ELR (cell line): Measurements from ENCODE around the gene SLC13A5.
"Not testable (repeated sequence)": the region's sequence is repeated elsewhere in the genome, so short reads cannot be mapped to it uniquely, and the experiment has no call there.

Experiments used
- DNase-seq: peaks from one replicate; pipeline ENCODE4 v3.0.0-alpha.2; 2015; ENCODE audit warnings: low read depth

SLC13A5 gene

GRCh38 chr17:6683730-6684459 lies 29.3 kb downstream of the SLC13A5 start:
- no peak for DNase-seq

- DNase-seq: no peak
These were observed 30.0 kb downstream of the SLC13A5 start for GRCh38 chr17:6683081-6683684.

GRCh38 chr17:6682339-6682738 lies 30.8 kb downstream of the SLC13A5 start:
- DNase-seq: no peak

GRCh38 chr17:6681671-6682070 lies 31.5 kb downstream of the SLC13A5 start:
- no peak for DNase-seq

- no peak for DNase-seq
These were observed 32.0 kb downstream of the SLC13A5 start for GRCh38 chr17:6681176-6681575.

GRCh38 chr17:6679241-6679640 lies 33.9 kb downstream of the SLC13A5 start:
- no peak for DNase-seq

- DNase-seq: no peak
These were observed 35.2 kb downstream of the SLC13A5 start for GRCh38 chr17:6677946-6678345.

GRCh38 chr17:6677158-6677831 lies 35.9 kb downstream of the SLC13A5 start:
- peak; percentile 48 for DNase-seq

GRCh38 chr17:6676802-6677157 lies 36.4 kb downstream of the SLC13A5 start:
- no peak for DNase-seq

- DNase-seq: no peak
These were observed 37.9 kb downstream of the SLC13A5 start for GRCh38 chr17:6675201-6675825.

GRCh38 chr17:6674586-6674985 lies 38.6 kb downstream of the SLC13A5 start:
- DNase-seq: no peak

GRCh38 chr17:6671431-6671830 lies 41.7 kb downstream of the SLC13A5 start:
- no peak for DNase-seq

GRCh38 chr17:6670999-6671398 lies 42.2 kb downstream of the SLC13A5 start:
- DNase-seq: no peak

GRCh38 chr17:6670571-6670970 lies 42.6 kb downstream of the SLC13A5 start:
- no peak for DNase-seq

- DNase-seq: no peak
These were observed 43.5 kb downstream of the SLC13A5 start for GRCh38 chr17:6669479-6670212.

GRCh38 chr17:6668727-6669425 lies 44.3 kb downstream of the SLC13A5 start:
- no peak for DNase-seq

GRCh38 chr17:6668219-6668618 lies 45.0 kb downstream of the SLC13A5 start:
- no peak for DNase-seq

- no peak for DNase-seq
These were observed 45.7 kb downstream of the SLC13A5 start for GRCh38 chr17:6667516-6667915.

GRCh38 chr17:6666557-6666956 lies 46.6 kb downstream of the SLC13A5 start:
- DNase-seq: no peak

GRCh38 chr17:6666077-6666521 lies 47.1 kb downstream of the SLC13A5 start:
- DNase-seq: peak; percentile 82

- not testable (repeated sequence) for DNase-seq
These were observed 50.0 kb downstream of the SLC13A5 start for GRCh38 chr17:6663200-6663599.

GRCh38 chr17:6661464-6661848 lies 51.7 kb downstream of the SLC13A5 start:
- no peak for DNase-seq
